HG03139 (cell line): ENCODE measurements around the gene NEUROD6.

ENCODE experiments used
- ATAC-seq: cut with Tn5 transposase; IDR thresholded peaks from one replicate; pipeline ENCODE4 v1.9.1; 2021; ENCODE audit not compliant: unreplicated experiment

The NEUROD6 gene

GRCh38 chr7:31335161-31335856 lies 5.2 kb downstream of the NEUROD6 start:
- no peak for ATAC-seq

- ATAC-seq: no peak
Measured at GRCh38 chr7:31333291-31333690, 7.2 kb downstream of the NEUROD6 start.

- ATAC-seq: no peak
Measured at GRCh38 chr7:31327071-31327470, 13.5 kb downstream of the NEUROD6 start.

GRCh38 chr7:31326416-31326815 lies 14.1 kb downstream of the NEUROD6 start:
- ATAC-seq: no peak

GRCh38 chr7:31323101-31323500 lies 17.4 kb downstream of the NEUROD6 start:
- ATAC-seq: no peak

- ATAC-seq: no peak
Measured at GRCh38 chr7:31320675-31321074, 19.9 kb downstream of the NEUROD6 start.

GRCh38 chr7:31318313-31318712 lies 22.2 kb downstream of the NEUROD6 start:
- no peak for ATAC-seq

- ATAC-seq: no peak
Measured at GRCh38 chr7:31316876-31317275, 23.6 kb downstream of the NEUROD6 start.

GRCh38 chr7:31315758-31316157 lies 24.8 kb downstream of the NEUROD6 start:
- ATAC-seq: no peak

- no peak for ATAC-seq
Measured at GRCh38 chr7:31314781-31315180, 25.7 kb downstream of the NEUROD6 start.

GRCh38 chr7:31312889-31313288 lies 27.6 kb downstream of the NEUROD6 start:
- no peak for ATAC-seq

- ATAC-seq: no peak
Measured at GRCh38 chr7:31311552-31311951, 29.0 kb downstream of the NEUROD6 start.

- ATAC-seq: no peak
Measured at GRCh38 chr7:31310321-31310935, 30.1 kb downstream of the NEUROD6 start.

GRCh38 chr7:31309407-31309806 lies 31.1 kb downstream of the NEUROD6 start:
- no peak for ATAC-seq

GRCh38 chr7:31308652-31309051 lies 31.9 kb downstream of the NEUROD6 start:
- no peak for ATAC-seq

GRCh38 chr7:31307972-31308371 lies 32.6 kb downstream of the NEUROD6 start:
- ATAC-seq: no peak

GRCh38 chr7:31305260-31305659 lies 35.3 kb downstream of the NEUROD6 start:
- ATAC-seq: no peak

GRCh38 chr7:31304446-31304845 lies 36.1 kb downstream of the NEUROD6 start:
- no peak for ATAC-seq

GRCh38 chr7:31302356-31302755 lies 38.2 kb downstream of the NEUROD6 start:
- ATAC-seq: no peak

- ATAC-seq: no peak
Measured at GRCh38 chr7:31299336-31299735, 41.2 kb downstream of the NEUROD6 start.

GRCh38 chr7:31290601-31291000 lies 49.9 kb downstream of the NEUROD6 start:
- ATAC-seq: no peak
